ENCODE data around the gene NLRP5.
"Not testable (repeated sequence)": the region's sequence is repeated elsewhere in the genome, so short reads cannot be mapped to it uniquely, and the experiment has no call there.

The NLRP5 gene

GRCh38 chr19:55986487-55986886, at the start of gene NLRP5:
Gene NLRP5 (plus strand): TSS chr19:55986775.
- no peak for DNase-seq (ENCODE audit: low read depth in 2 of 3, low spot score in 2 of 3)

- DNase-seq (ENCODE audit: low read depth in 2 of 3, low spot score in 2 of 3) = no peak
Measured at GRCh38 chr19:55939206-55939605, 47.4 kb upstream of the NLRP5 start.

- DNase-seq (ENCODE audit: low read depth in 2 of 3, low spot score in 2 of 3) = no peak
Measured at GRCh38 chr19:55940306-55940705, 46.3 kb upstream of the NLRP5 start.

- DNase-seq (ENCODE audit: low read depth in 2 of 3, low spot score in 2 of 3) = no peak
Measured at GRCh38 chr19:55947532-55947931, 39.0 kb upstream of the NLRP5 start, which contains the start of gene NLRP8. Gene NLRP8 (plus strand): TSS chr19:55947832.

- DNase-seq (ENCODE audit: low read depth in 2 of 3, low spot score in 2 of 3) = not testable (repeated sequence)
Measured at GRCh38 chr19:55950566-55950965, 36.0 kb upstream of the NLRP5 start.

- no peak for DNase-seq (ENCODE audit: low read depth in 2 of 3, low spot score in 2 of 3)
Measured at GRCh38 chr19:55956431-55956830, 30.1 kb upstream of the NLRP5 start.

GRCh38 chr19:55958356-55958755, 28.2 kb upstream of the NLRP5 start:
- no peak for DNase-seq (ENCODE audit: low read depth in 2 of 3, low spot score in 2 of 3)

- DNase-seq (ENCODE audit: low read depth in 2 of 3, low spot score in 2 of 3) = no peak
Measured at GRCh38 chr19:55959996-55960675, 26.4 kb upstream of the NLRP5 start.

- DNase-seq (ENCODE audit: low read depth in 2 of 3, low spot score in 2 of 3) = no peak
Measured at GRCh38 chr19:55962186-55962585, 24.4 kb upstream of the NLRP5 start.

- no peak for DNase-seq (ENCODE audit: low read depth in 2 of 3, low spot score in 2 of 3)
Measured at GRCh38 chr19:55973982-55974381, 12.6 kb upstream of the NLRP5 start.

- no peak for DNase-seq (ENCODE audit: low read depth in 2 of 3, low spot score in 2 of 3)
Measured at GRCh38 chr19:55980415-55980814, 6.2 kb upstream of the NLRP5 start.

- no peak for DNase-seq (ENCODE audit: low read depth in 2 of 3, low spot score in 2 of 3)
Measured at GRCh38 chr19:55985254-55985653, 1.3 kb upstream of the NLRP5 start.

- DNase-seq (ENCODE audit: low read depth in 2 of 3, low spot score in 2 of 3) = no peak
Measured at GRCh38 chr19:55990831-55991230, 4.3 kb downstream of the NLRP5 start.

GRCh38 chr19:55993492-55993891, 6.9 kb downstream of the NLRP5 start:
- DNase-seq (ENCODE audit: low read depth in 2 of 3, low spot score in 2 of 3) = no peak

- DNase-seq (ENCODE audit: low read depth in 2 of 3, low spot score in 2 of 3) = no peak
Measured at GRCh38 chr19:56014765-56015164, 28.2 kb downstream of the NLRP5 start.

GRCh38 chr19:56015756-56016155, 29.2 kb downstream of the NLRP5 start:
- DNase-seq (ENCODE audit: low read depth in 2 of 3, low spot score in 2 of 3) = no peak

GRCh38 chr19:56019325-56019724, 32.8 kb downstream of the NLRP5 start:
- DNase-seq (ENCODE audit: low read depth in 2 of 3, low spot score in 2 of 3) = not testable (repeated sequence)

GRCh38 chr19:56020355-56020975, 33.9 kb downstream of the NLRP5 start:
- not testable (repeated sequence) for DNase-seq (ENCODE audit: low read depth in 2 of 3, low spot score in 2 of 3)

GRCh38 chr19:56026769-56027168, 40.2 kb downstream of the NLRP5 start:
- no peak for DNase-seq (ENCODE audit: low read depth in 2 of 3, low spot score in 2 of 3)

- no peak for DNase-seq (ENCODE audit: low read depth in 2 of 3, low spot score in 2 of 3)
Measured at GRCh38 chr19:56053596-56053995, 67.0 kb downstream of the NLRP5 start.

GRCh38 chr19:56066152-56067023, 79.8 kb downstream of the NLRP5 start:
- DNase-seq (ENCODE audit: low read depth in 2 of 3, low spot score in 2 of 3) = peak; percentile 26 to 51 (median 43)

- no peak for DNase-seq (ENCODE audit: low read depth in 2 of 3, low spot score in 2 of 3)
Measured at GRCh38 chr19:56069642-56070041, 83.1 kb downstream of the NLRP5 start.

Measured in activated CD8-positive, alpha-beta memory T cell treated with anti-CD3 and anti-CD28 coated beads for 48 hours (primary cell).